ENCODE measurements around the gene SCN4B. TPM values are rescaled to one million over a fixed set of nuclear protein-coding genes. Genes with fewer than 3 reads are reported as not detected.

The SCN4B gene
- polyA plus RNA-seq, 1 donor (not counting 4 experiments of a cell fraction or from before 2014, with no cell fraction given), result 7.7 TPM

GRCh38 chr11:118120793-118121192 lies 31.8 kb downstream of the SCN4B start:
- dilution Hi-C loops (cut with MboI; ENCODE audit: extremely low pct_ligation_motif_present, low sequenced_read_pairs), result no loop called here
- no peaks in the 10 kb centered on the region for H4K20me1 ChIP-seq (ENCODE audit: control insufficient read depth, extremely low read depth, insufficient read depth, low read length)
- FAIRE-seq (no peak), DNase-seq (ENCODE audit: low read depth, low spot score) (no peak)
- no peak overlapping the region for H2AFZ ChIP-seq (ENCODE audit: control insufficient read depth, low read length)
- no peaks in the 10 kb centered on the region for H3K9me3 ChIP-seq (ENCODE audit: control insufficient read depth, low read depth, low read length)
- no peaks in the 10 kb centered on the region for H3K4me1 ChIP-seq (ENCODE audit: control insufficient read depth, extremely low read depth, insufficient read depth, low read length)
- no peak overlapping the region for H3K9ac ChIP-seq (ENCODE audit: control insufficient read depth, extremely low read depth, insufficient read depth, low read length)
- H3K9me1 ChIP-seq (ENCODE audit: control insufficient read depth, extremely low read depth, insufficient read depth, low read length), result no peaks in the 10 kb centered on the region
- no peak overlapping the region for H3K4me3 ChIP-seq (ENCODE audit: control insufficient read depth in 2 of 3, extremely low read depth in 1 of 3, insufficient read depth in 2 of 3, low read depth in 1 of 3, low read length in 3 of 3)
- H3K4me2 ChIP-seq (ENCODE audit: control insufficient read depth, extremely low read depth, insufficient read depth, low read depth, low read length), result no peak overlapping the region
- H3K36me3 ChIP-seq (ENCODE audit: control insufficient read depth in 2 of 2, extremely low read depth in 1 of 2, insufficient read depth in 2 of 2, low read length in 2 of 2), result no peaks in the 10 kb centered on the region
- TF ChIP-seq EZH2 (IDR thresholded peaks at IDR 0.05; ENCODE audit: low read length) (no peak), CTCF (optimal IDR thresholded peaks at IDR 0.05 in 1 of 3, IDR thresholded peaks at IDR 0.05 in 1 of 3, conservative IDR thresholded peaks at IDR 0.05 in 1 of 3; ENCODE audit: extremely low read depth in 1 of 3, insufficient read depth in 2 of 3, low read length in 3 of 3) (no peak)
- H3K79me2 ChIP-seq (ENCODE audit: control insufficient read depth, insufficient read depth, low read length), result no peaks in the 10 kb centered on the region
- H3K27me3 ChIP-seq (ENCODE audit: control insufficient read depth, extremely low read depth, insufficient read depth, low read length), result no peaks in the 10 kb centered on the region
- no peak overlapping the region for H3K27ac ChIP-seq (ENCODE audit: control insufficient read depth, insufficient read depth, low read length)

- H3K36me3 ChIP-seq (ENCODE audit: control insufficient read depth in 2 of 2, extremely low read depth in 1 of 2, insufficient read depth in 2 of 2, low read length in 2 of 2), result no peaks in the 10 kb centered on the region
- no peaks in the 10 kb centered on the region for H3K9me3 ChIP-seq (ENCODE audit: control insufficient read depth, low read depth, low read length)
- no peaks in the 10 kb centered on the region for H4K20me1 ChIP-seq (ENCODE audit: control insufficient read depth, extremely low read depth, insufficient read depth, low read length)
- no peak overlapping the region for H3K9ac ChIP-seq (ENCODE audit: control insufficient read depth, extremely low read depth, insufficient read depth, low read length)
- no peak overlapping the region for H3K27ac ChIP-seq (ENCODE audit: control insufficient read depth, insufficient read depth, low read length)
- no peaks in the 10 kb centered on the region for H3K79me2 ChIP-seq (ENCODE audit: control insufficient read depth, insufficient read depth, low read length)
- no peak for DNase-seq (ENCODE audit: low read depth, low spot score)
- H2AFZ ChIP-seq (ENCODE audit: control insufficient read depth, low read length), result no peak overlapping the region
- no peak for FAIRE-seq
- no peak overlapping the region for H3K4me2 ChIP-seq (ENCODE audit: control insufficient read depth, extremely low read depth, insufficient read depth, low read depth, low read length)
- H3K4me1 ChIP-seq (ENCODE audit: control insufficient read depth, extremely low read depth, insufficient read depth, low read length), result peaks cover 4% of the 10 kb centered on the region
- H3K9me1 ChIP-seq (ENCODE audit: control insufficient read depth, extremely low read depth, insufficient read depth, low read length), result no peaks in the 10 kb centered on the region
- dilution Hi-C loops (cut with MboI; ENCODE audit: extremely low pct_ligation_motif_present, low sequenced_read_pairs), result no loop called here
- no peak overlapping the region for H3K4me3 ChIP-seq (ENCODE audit: control insufficient read depth in 2 of 3, extremely low read depth in 1 of 3, insufficient read depth in 2 of 3, low read depth in 1 of 3, low read length in 3 of 3)
- TF ChIP-seq EZH2 (IDR thresholded peaks at IDR 0.05; ENCODE audit: low read length), result no peak
- no peak for TF ChIP-seq CTCF (optimal IDR thresholded peaks at IDR 0.05 in 1 of 3, IDR thresholded peaks at IDR 0.05 in 1 of 3, conservative IDR thresholded peaks at IDR 0.05 in 1 of 3; ENCODE audit: extremely low read depth in 1 of 3, insufficient read depth in 2 of 3, low read length in 3 of 3)
- no peaks in the 10 kb centered on the region for H3K27me3 ChIP-seq (ENCODE audit: control insufficient read depth, extremely low read depth, insufficient read depth, low read length)
Measured at GRCh38 chr11:118117790-118118601, 34.6 kb downstream of the SCN4B start.
